K562 (cell line): ENCODE data around the gene SLC25A53. TPM values are rescaled to one million over a fixed set of nuclear protein-coding genes. Genes with fewer than 3 reads are reported as not detected.

Experiments
- ATAC-seq: fragments of 200-7000 bp; cut with Tn5 transposase; 3 replicates; pipeline ENCODE4 v1.9.1; 2020; ENCODE audit warnings: moderate library complexity
- BruUV-seq: library from RNA; stranded (reverse); fragments of 400-500 nt; replicated peaks from 2 replicates; lab custom pipeline; 2021; lab: Mats Ljungman, UMichigan
- CTCF ChIA-PET: fragments of 300-600 bp; formaldehyde crosslinking; extraction: SDS; loops from one replicate; lab custom pipeline; 2021; ENCODE audit warnings: low intra/inter-chr PET ratio; lab: Yijun Ruan, JAX
- POLR2A ChIA-PET: fragments of 300-600, 350-650 bp; sonication (Branson Sonifier 250); formaldehyde crosslinking; extraction: SDS; loops from one replicate; lab custom pipeline; 2021; ENCODE audit warnings: antibody characterized with exemption, inconsistent platforms; lab: Yijun Ruan, JAX
- DNase-seq, 4 experiments: peaks; one replicate each; pipeline versions ENCODE4 v3.0.0 to v3.0.0-alpha.2; 2011 to 2018; ENCODE audit warnings: low spot score in 3 of 4, mixed read lengths in 3 of 4; ENCODE audit errors: extremely low read depth in 1 of 4
- FAIRE-seq: peaks from 2 replicates; lab custom pipeline; 2011; peaks lifted over from hg19 to GRCh38; lab: Jason Lieb, UNC
- H2AFZ ChIP-seq: 2 replicates; pipeline ENCODE4 v1.6.0; 2011; ENCODE audit warnings: low read depth, low read length, control low read depth, inconsistent platforms
- H3K27ac ChIP-seq: fragments of 200-600 bp; 3 replicates; pipeline ENCODE4 v1.8.0; 2011; ENCODE audit warnings: low read depth, mild to moderate bottlenecking, control low read depth, inconsistent platforms, low read length, moderate library complexity, mixed read lengths; ENCODE audit errors: extremely low read depth
- H3K27me3 ChIP-seq, 2 experiments: fragments of 300-600 bp in 1 of 2; 2 replicates in 1 of 2; 3 replicates in 1 of 2; pipeline versions ENCODE4 v1.6.0 to v1.8.0; 2011; ENCODE audit warnings: inconsistent platforms in 2 of 2, low read length in 2 of 2, mild to moderate bottlenecking in 1 of 2, mixed read lengths in 1 of 2, moderate library complexity in 1 of 2; ENCODE audit not compliant: control insufficient read depth in 2 of 2, insufficient read depth in 2 of 2
- H3K36me3 ChIP-seq: fragments of 300-600 bp; 3 replicates; pipeline ENCODE4 v1.8.0; 2011; ENCODE audit warnings: mild to moderate bottlenecking, low read length, inconsistent platforms; ENCODE audit not compliant: control insufficient read depth, insufficient read depth
- H3K4me1 ChIP-seq, 2 experiments: fragments of 200-600 bp in 1 of 2; replicated peaks in 1 of 2; 2 replicates in 1 of 2; 3 replicates in 1 of 2; pipeline versions ENCODE4 v1.5.1 to v1.8.0; 2011; ENCODE audit warnings: inconsistent platforms in 2 of 2, low read length in 2 of 2, mild to moderate bottlenecking in 1 of 2, mixed read lengths in 1 of 2, moderate library complexity in 1 of 2; ENCODE audit not compliant: control insufficient read depth in 2 of 2, insufficient read depth in 2 of 2
- H3K4me2 ChIP-seq: 2 replicates; pipeline ENCODE4 v1.6.1; 2011; ENCODE audit warnings: low read length, control low read depth, inconsistent platforms, mixed read lengths; ENCODE audit not compliant: insufficient read depth
- H3K4me3 ChIP-seq: fragments of 200-600 bp; sonication (generic), shearing (Covaris generic); 2 replicates; pipeline ENCODE4 v1.5.1; 2016; ENCODE audit warnings: control low read depth, inconsistent platforms
- H3K79me2 ChIP-seq: fragments of 200-600 bp; 3 replicates; pipeline ENCODE4 v1.8.0; 2011; ENCODE audit warnings: low read length, inconsistent platforms; ENCODE audit not compliant: control insufficient read depth, insufficient read depth
- H3K9ac ChIP-seq, 2 experiments: 2 replicates each; pipeline versions ENCODE4 v1.6.0 to v1.6.1; 2011; ENCODE audit warnings: low read depth in 2 of 2, low read length in 2 of 2, control low read depth in 1 of 2, inconsistent platforms in 1 of 2, mild to moderate bottlenecking in 1 of 2, mixed read lengths in 1 of 2; ENCODE audit not compliant: insufficient read depth in 1 of 2
- H3K9me1 ChIP-seq: one replicate; pipeline ENCODE4 v1.6.0; 2011; ENCODE audit warnings: inconsistent platforms, mild to moderate bottlenecking, low read length, moderate library complexity; ENCODE audit not compliant: control insufficient read depth, insufficient read depth
- H3K9me3 ChIP-seq: replicated peaks from 2 replicates; pipeline ENCODE4 v1.5.1; 2011; ENCODE audit warnings: low read depth, low read length, inconsistent platforms; ENCODE audit not compliant: control insufficient read depth, insufficient read depth
- H4K20me1 ChIP-seq: replicated peaks from 2 replicates; pipeline ENCODE4 v1.6.1; 2011; ENCODE audit warnings: low read length, inconsistent platforms, mixed read lengths; ENCODE audit not compliant: control insufficient read depth, insufficient read depth
- PTTG1 ChIP-seq: fragments of 450-650 bp; IDR thresholded peaks from 2 replicates; pipeline ENCODE4 v1.6.1; 2016; ENCODE audit warnings: low read depth, mild to moderate bottlenecking, missing genetic modification characterization, missing compliant biosample characterization
- SREBF2 ChIP-seq: sonication (generic); formaldehyde crosslinking; IDR thresholded peaks from 2 replicates; pipeline ENCODE4 v1.4.0; 2020; ENCODE audit warnings: mild to moderate bottlenecking, missing genetic modification reagents
- SRSF1 ChIP-seq: fragments of 200-400 bp; formaldehyde crosslinking; IDR thresholded peaks from 2 replicates; pipeline ENCODE4 v1.6.1; 2017; ENCODE audit warnings: mild to moderate bottlenecking, low read depth, low read length, moderate library complexity
- STAT5A ChIP-seq: IDR thresholded peaks from 2 replicates; pipeline ENCODE4 v1.6.1; 2012; ENCODE audit warnings: low read length, inconsistent platforms, borderline replicate concordance
- XRCC3 ChIP-seq: fragments of 450-650 bp; IDR thresholded peaks from 2 replicates; pipeline ENCODE4 v1.6.1; 2017; ENCODE audit warnings: mild to moderate bottlenecking, moderate library complexity
- WGBS: fragments of 100-300 bp; shearing (Covaris generic); methylation state at CpG from one replicate; pipeline ENCODE4 v1.1.6; 2016; ENCODE audit warnings: low coverage, mixed read lengths; ENCODE audit not compliant: insufficient coverage; ENCODE audit errors: missing lambda C conversion rate; 5-methylcytosine and 5-hydroxymethylcytosine counted together
- in situ Hi-C: fragments of 300-500 bp; cut with MboI; formaldehyde crosslinking; loops from 4 replicates; pipeline ENCODE4 v1.15.0; 2018; ENCODE audit warnings: inconsistent platforms, mixed read lengths
- intact Hi-C: fragments of 100-400 bp; cut with micrococcal nuclease; formaldehyde crosslinking; loops from 2 replicates; pipeline ENCODE4 v1.14.2; 2022
- polyA plus RNA-seq, 8 experiments: library from polyadenylated mRNA; depleted of rRNA in 4 of 8; stranded (reverse) in 5 of 8; unstranded in 3 of 8; fragments of >200 nt; fragmentation: Nextera tagmentation in 2 of 8; fragmentation: Illumina TruSeq in 1 of 8; extraction: Ambion mirVana in 2 of 8; extraction: Trizol in 1 of 8; gene quantifications; 2 replicates each; pipeline versions ENCODE4 v1.2.1 to v1.2.3, GENCODE V29; 2011 to 2014; ENCODE audit warnings: inconsistent platforms in 1 of 8, missing spikeins in 1 of 8
- total RNA-seq, 7 experiments: library from RNA; depleted of rRNA in 6 of 7; stranded (reverse); fragments of >200 nt in 6 of 7; fragmentation: Illumina TruSeq in 2 of 7; extraction: Trizol in 2 of 7; gene quantifications; 2 replicates each; pipeline versions ENCODE4 v1.2.1 to v1.2.3, GENCODE V29; 2011 to 2021; ENCODE audit warnings: low replicate concordance in 1 of 7
- TF ChIP-seq, protein P1 (sequence below): fragments of 450-650 bp; IDR thresholded peaks from 2 replicates; pipeline ENCODE4 v1.6.1; 2016; ENCODE audit warnings: missing biosample characterization, missing genetic modification characterization

SLC25A53 gene
- total and polyA plus RNA-seq, 9 of the 15 experiments (the other 6 are each of a cell fraction or from before 2014, with no cell fraction given), result 2.4 to 8.6 (median 5.6) TPM

DNA sequence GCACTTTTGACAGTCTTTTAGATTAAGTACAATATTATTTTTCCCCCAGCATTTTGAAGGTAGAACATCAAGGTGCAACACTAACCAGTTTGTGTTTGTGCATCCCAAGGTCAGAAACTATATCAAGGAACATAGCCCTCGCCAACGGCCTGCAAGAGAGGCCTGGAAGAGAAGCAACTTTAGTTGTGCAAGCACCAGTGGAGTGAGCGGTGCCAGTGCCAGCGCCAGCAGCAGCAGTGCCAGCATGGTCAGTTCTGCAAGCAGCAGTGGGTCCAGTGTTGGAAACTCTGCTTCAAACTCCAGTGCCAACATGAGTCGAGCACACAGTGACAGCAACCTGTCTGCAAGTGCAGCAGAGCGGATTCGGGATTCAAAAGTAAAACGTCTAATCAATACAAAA, 31.1 kb upstream of the SLC25A53 start:
- Histone ChIP-seq H3K4me2 (no peak overlapping the region), H3K27me3 (no peaks in the 10 kb centered on the region), H2AFZ (no peak overlapping the region), H3K36me3 (peaks cover 67% of the 10 kb centered on the region; the same call in 2 of the 3 replicates), H3K4me3 (no peak overlapping the region), H3K4me1 (no peaks in the 10 kb centered on the region), H4K20me1 (no peaks in the 10 kb centered on the region), H3K9me1 (no peaks in the 10 kb centered on the region), H3K9me3 (no peaks in the 10 kb centered on the region), H3K79me2 (peaks cover 5% of the 10 kb centered on the region; the same call in 2 of the 3 replicates), H3K9ac (no peak overlapping the region), H3K27ac (no peak overlapping the region)
- TF ChIP-seq PTTG1 (tag) (no peak), SRSF1 (no peak), SREBF2 (CRISPR knock-in tag) (no peak), XRCC3 (no peak), STAT5A (no peak)
- TF ChIP-seq, protein P1, sequence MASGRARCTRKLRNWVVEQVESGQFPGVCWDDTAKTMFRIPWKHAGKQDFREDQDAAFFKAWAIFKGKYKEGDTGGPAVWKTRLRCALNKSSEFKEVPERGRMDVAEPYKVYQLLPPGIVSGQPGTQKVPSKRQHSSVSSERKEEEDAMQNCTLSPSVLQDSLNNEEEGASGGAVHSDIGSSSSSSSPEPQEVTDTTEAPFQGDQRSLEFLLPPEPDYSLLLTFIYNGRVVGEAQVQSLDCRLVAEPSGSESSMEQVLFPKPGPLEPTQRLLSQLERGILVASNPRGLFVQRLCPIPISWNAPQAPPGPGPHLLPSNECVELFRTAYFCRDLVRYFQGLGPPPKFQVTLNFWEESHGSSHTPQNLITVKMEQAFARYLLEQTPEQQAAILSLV (tag), result no peak
- no TSS peak for BruUV-seq
- in situ Hi-C loops (no loop called here), intact Hi-C loops (no loop called here)
- ATAC-seq (no peak), FAIRE-seq (no peak), DNase-seq (no peak)
- WGBS, result 88% methylated on average over 6 of the region's 8 CpGs
- CTCF ChIA-PET, result no interaction called here
- POLR2A ChIA-PET, result no interaction called here
